GM19397 (cell line): ENCODE results near the gene ANO1.

Experiments used
- ATAC-seq: cut with Tn5 transposase; IDR thresholded peaks from one replicate; pipeline ENCODE4 v1.9.1; 2021; ENCODE audit warnings: mild to moderate bottlenecking, moderate library complexity; ENCODE audit not compliant: unreplicated experiment

Gene ANO1

GRCh38 chr11:70092959-70093715 lies 15.0 kb downstream of the ANO1 start:
- ATAC-seq, result no peak

- ATAC-seq, result no peak
Measured at GRCh38 chr11:70095541-70096252, 17.6 kb downstream of the ANO1 start.

GRCh38 chr11:70097783-70098563 lies 19.9 kb downstream of the ANO1 start:
- ATAC-seq, result no peak

GRCh38 chr11:70098936-70099335 lies 20.8 kb downstream of the ANO1 start:
- no peak for ATAC-seq

GRCh38 chr11:70099578-70100279 lies 21.6 kb downstream of the ANO1 start:
- no peak for ATAC-seq

GRCh38 chr11:70100280-70100603 lies 22.1 kb downstream of the ANO1 start:
- no peak for ATAC-seq

- ATAC-seq, result no peak
Measured at GRCh38 chr11:70100791-70101190, 22.7 kb downstream of the ANO1 start.

- ATAC-seq, result no peak
Measured at GRCh38 chr11:70103256-70103975, 25.3 kb downstream of the ANO1 start.

GRCh38 chr11:70104419-70104818 lies 26.3 kb downstream of the ANO1 start:
- no peak for ATAC-seq

GRCh38 chr11:70104961-70105360 lies 26.8 kb downstream of the ANO1 start:
- no peak for ATAC-seq

GRCh38 chr11:70105369-70105754 lies 27.2 kb downstream of the ANO1 start:
- ATAC-seq, result no peak

- no peak for ATAC-seq
Measured at GRCh38 chr11:70105755-70106571, 27.8 kb downstream of the ANO1 start.

GRCh38 chr11:70106757-70107156 lies 28.6 kb downstream of the ANO1 start:
- no peak for ATAC-seq

GRCh38 chr11:70107191-70107590 lies 29.1 kb downstream of the ANO1 start:
- no peak for ATAC-seq

GRCh38 chr11:70107756-70108155 lies 29.6 kb downstream of the ANO1 start:
- no peak for ATAC-seq

GRCh38 chr11:70108250-70108649 lies 30.1 kb downstream of the ANO1 start:
- ATAC-seq, result no peak

GRCh38 chr11:70109006-70109405 lies 30.9 kb downstream of the ANO1 start:
- ATAC-seq, result no peak

- no peak for ATAC-seq
Measured at GRCh38 chr11:70109903-70110302, 31.8 kb downstream of the ANO1 start.

GRCh38 chr11:70110538-70111055 lies 32.5 kb downstream of the ANO1 start:
- ATAC-seq, result no peak
